HEK293T (cell line): ENCODE measurements around the gene WWOX.

ENCODE experiments used
- FOXA1 ChIP-seq: fragments of 450-650 bp; IDR thresholded peaks from 2 replicates; pipeline ENCODE4 v1.6.1; 2016; ENCODE audit warnings: mild to moderate bottlenecking
- FOXM1 ChIP-seq: fragments of 450-650 bp; IDR thresholded peaks from 2 replicates; pipeline ENCODE4 v1.6.1; 2017; ENCODE audit warnings: mild to moderate bottlenecking, borderline replicate concordance
- L3MBTL2 ChIP-seq: fragments of 450-650 bp; conservative IDR thresholded peaks from 2 replicates; pipeline ENCODE4 v1.6.1; 2016; ENCODE audit warnings: mild to moderate bottlenecking
- NFRKB ChIP-seq: fragments of 450-650 bp; IDR thresholded peaks from 2 replicates; pipeline ENCODE4 v1.6.1; 2016; ENCODE audit warnings: mild to moderate bottlenecking, moderate library complexity
- TARDBP ChIP-seq: fragments of 450-650 bp; IDR thresholded peaks from 2 replicates; pipeline ENCODE4 v1.6.1; 2016
- TF ChIP-seq, protein P1 (sequence below): fragments of 450-650 bp; IDR thresholded peaks from 2 replicates; pipeline ENCODE4 v1.6.1; 2016

DNA sequence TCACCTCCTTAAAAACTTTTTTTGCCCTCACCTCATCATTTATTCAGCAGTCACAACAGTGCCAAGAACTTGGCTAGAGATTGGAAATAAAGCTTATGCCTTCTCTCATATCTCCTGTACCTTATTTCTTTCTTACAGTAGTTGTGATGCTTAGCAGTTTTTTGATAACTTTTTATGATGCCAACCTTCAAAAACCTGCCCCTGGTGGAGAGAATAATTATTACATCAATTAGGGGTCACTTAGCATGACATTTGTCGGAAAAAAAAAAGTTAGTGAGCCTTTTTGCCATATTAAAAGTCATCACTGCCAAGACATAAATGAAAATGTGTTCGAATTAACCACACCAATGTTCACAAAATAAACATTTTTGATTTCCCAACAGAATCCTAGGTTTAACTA is 296.6 kb downstream of the WWOX start:
- TF ChIP-seq NFRKB (no peak), FOXA1 (no peak), L3MBTL2 (no peak), FOXM1 (no peak), TARDBP (no peak)
- TF ChIP-seq, protein P1, sequence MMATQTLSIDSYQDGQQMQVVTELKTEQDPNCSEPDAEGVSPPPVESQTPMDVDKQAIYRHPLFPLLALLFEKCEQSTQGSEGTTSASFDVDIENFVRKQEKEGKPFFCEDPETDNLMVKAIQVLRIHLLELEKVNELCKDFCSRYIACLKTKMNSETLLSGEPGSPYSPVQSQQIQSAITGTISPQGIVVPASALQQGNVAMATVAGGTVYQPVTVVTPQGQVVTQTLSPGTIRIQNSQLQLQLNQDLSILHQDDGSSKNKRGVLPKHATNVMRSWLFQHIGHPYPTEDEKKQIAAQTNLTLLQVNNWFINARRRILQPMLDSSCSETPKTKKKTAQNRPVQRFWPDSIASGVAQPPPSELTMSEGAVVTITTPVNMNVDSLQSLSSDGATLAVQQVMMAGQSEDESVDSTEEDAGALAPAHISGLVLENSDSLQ = no peak
